Fibroblast of skin of left biceps (primary cell): ENCODE data around the gene LRRC57.

Source experiments
- DNase-seq, 2 experiments: peaks; one replicate each; pipeline ENCODE4 v3.0.0-alpha.2; 2013; ENCODE audit warnings: low read depth in 2 of 2

Gene LRRC57

GRCh38 chr15:42549741-42550392 lies 1.3 kb upstream of the LRRC57 start:
- no peak for DNase-seq

- DNase-seq = peak in 1 of 2 experiments; percentile 1
Observed at GRCh38 chr15:42549032-42549491, 469 bp upstream of the LRRC57 start.

GRCh38 chr15:42547918-42548248 lies 710 bp downstream of the LRRC57 start:
- peak in 1 of 2 experiments; percentile 1 for DNase-seq

DNA sequence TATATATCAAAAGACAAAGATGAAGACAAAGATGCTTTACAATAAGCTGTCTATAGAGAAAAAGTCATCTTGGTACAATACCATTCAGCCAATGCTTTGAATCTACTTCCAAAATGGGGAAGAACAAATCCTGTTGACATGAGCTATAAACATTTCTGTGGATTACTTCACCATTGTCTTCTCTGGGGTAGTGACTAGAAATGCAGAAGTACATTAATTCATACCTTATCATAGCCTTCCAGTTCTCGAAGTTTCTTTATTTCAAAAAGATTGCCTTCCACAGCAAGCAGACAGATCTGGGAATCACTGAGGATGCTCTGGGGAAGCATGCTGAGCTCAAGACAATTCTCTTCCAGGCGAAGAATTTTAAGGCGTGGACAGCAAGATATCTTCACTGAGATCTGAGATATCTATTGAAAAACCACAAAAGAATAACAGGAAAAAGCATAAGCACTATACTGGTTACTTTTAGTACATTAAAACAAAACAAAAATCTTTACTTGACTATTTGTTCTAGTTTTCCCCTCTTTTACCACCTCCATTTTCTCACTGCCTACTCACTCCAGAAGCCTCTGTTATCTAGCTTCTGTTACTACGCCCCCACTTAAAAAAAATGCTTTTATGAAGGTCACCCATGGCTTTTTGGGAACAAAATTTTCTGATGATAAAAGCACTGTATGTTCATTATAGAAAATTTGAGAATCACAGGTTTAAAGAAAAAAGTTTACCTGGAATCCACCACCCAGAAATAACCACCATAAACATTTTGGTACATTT lies 3.6 kb downstream of the LRRC57 start:
- DNase-seq = no peak

- no peak for DNase-seq
Observed at GRCh38 chr15:42533246-42533645, 15.3 kb downstream of the LRRC57 start.

GRCh38 chr15:42528970-42529369 lies 19.6 kb downstream of the LRRC57 start:
- DNase-seq = no peak

DNA sequence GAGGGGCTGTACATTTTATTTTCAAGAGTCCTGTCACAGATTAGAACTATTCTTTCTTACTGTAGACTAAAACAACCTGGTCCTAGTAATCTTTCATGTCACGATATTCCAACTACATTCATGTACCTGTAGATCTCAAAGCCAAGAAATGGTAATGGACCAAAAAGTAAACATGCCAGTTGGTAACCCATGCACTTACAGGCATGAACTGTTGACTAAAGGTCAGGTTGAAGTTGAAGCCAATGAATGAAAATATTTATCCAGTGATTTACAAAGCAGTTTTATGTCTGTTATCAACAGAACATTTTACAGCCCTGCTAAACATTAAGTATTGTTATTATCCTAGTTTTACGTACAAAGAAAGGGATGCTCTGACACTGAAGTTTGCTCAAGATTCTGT lies 25.3 kb downstream of the LRRC57 start:
- DNase-seq = no peak

GRCh38 chr15:42511007-42511391 lies 37.6 kb downstream of the LRRC57 start:
- DNase-seq = peak in 1 of 2 experiments; percentile 8

GRCh38 chr15:42510258-42511006 lies 38.2 kb downstream of the LRRC57 start:
- DNase-seq = no peak

DNA sequence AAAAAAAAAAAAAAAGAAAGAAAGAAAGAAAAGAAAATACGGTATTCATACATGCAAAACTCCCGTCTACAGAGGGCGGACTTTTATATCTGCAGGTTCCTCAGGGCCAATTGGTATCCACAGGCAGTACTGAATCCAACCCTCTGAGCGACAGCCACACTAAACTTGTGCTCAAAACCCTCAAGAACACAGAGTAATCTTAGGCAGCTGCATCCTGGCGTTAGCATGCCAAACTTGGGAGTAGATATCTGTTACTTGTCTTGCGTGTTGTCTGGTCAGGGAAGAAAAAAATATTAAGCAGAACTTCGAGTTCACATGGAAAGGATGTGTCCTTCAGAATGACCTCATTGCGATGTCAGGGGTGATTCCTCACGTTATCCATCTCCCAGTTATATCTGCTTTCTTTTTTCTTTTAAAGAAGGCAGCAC lies 40.3 kb downstream of the LRRC57 start:
- no peak for DNase-seq

DNA sequence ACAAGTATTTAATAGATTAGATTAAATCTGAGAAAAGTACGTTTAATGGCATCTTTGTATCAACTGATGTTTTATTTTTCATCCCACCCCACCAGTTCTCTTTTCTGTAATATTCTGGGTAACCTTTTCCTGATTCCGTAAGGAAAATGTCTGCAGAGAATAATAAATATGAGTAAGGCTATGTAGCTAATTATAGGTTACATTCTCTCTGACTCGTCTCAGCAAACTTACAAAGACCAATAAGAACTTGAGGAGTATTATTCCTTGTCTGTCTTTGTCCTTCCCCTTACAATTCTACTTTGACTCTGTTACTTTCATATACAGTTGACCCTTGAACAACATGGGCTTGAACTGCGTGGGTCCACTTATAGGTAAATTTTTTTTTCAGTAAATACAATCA lies 41.1 kb downstream of the LRRC57 start:
- no peak for DNase-seq

- no peak for DNase-seq
Observed at GRCh38 chr15:42504631-42505030, 44.0 kb downstream of the LRRC57 start.

GRCh38 chr15:42503825-42504224 lies 44.8 kb downstream of the LRRC57 start:
- no peak for DNase-seq

DNA sequence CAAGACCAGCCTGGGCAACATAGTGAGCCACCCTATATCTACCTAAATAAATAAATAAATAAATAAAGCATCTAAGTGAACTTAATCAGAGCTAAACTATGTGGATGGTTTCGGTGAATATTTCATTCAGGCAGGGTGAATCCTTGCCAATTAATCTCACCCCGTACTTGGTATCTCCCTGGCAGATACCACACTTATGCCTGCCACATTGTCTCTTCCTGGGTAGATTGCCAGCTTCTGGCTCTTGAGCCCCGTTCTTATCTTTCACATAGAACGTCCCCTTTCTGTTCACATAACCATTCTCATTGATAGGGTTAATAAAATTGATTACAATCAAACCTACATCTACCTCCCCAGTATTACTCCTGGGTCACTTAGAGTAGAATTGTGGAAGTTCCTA lies 46.1 kb downstream of the LRRC57 start:
- no peak for DNase-seq

DNA sequence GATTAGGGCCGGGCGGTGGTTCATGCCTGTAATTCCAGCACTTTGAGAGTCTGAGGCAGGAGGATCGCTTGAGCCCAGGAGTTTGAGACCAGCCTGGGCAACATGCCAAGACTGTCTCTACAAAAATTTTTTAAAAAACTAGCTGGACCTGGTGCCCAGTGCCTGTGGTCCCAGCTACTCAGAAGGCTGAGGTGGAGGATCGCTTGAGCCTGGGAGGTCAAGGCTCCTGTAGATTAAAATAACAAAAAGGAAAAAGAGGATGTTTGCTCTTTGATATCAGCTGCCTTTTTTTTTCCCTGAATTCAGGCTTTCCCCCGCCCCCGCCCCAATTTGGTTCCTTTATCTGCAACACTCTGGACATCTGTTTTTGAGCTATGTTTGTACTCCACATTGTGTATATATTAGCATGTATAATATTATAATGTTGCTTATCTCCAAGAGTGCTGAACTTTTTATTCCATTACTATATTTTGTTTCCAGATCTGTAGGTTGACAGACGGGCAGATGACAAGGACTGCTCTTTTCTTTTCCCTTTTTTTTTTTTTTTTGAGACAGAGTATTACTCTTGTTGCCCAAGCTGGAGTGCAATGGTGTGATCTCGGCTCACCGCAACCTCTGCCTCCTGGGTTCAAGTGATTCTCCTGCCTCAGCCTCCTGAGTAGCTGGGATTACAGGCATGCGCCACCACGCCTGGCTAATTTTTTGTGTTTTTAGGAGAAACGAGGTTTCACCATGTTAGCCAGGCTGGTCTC lies 48.6 kb downstream of the LRRC57 start:
- DNase-seq = no peak

- DNase-seq = no peak
Observed at GRCh38 chr15:42498212-42499068, 50.2 kb downstream of the LRRC57 start.

GRCh38 chr15:42495361-42496212 lies 53.0 kb downstream of the LRRC57 start, which contains the start of gene SNAP23:
TSS of gene SNAP23 (plus strand) at chr15:42495634. CDS start at chr15:42511847, 16,213 bp downstream.
- DNase-seq = peak; percentile 87

- peak in 1 of 2 experiments; percentile 41 for DNase-seq
Observed at GRCh38 chr15:42494998-42495360, 53.6 kb downstream of the LRRC57 start.

GRCh38 chr15:42493679-42494078 lies 54.9 kb downstream of the LRRC57 start:
- no peak for DNase-seq
